Ishikawa (cell line): ENCODE results near the gene SETX.

Source experiments
- CEBPB ChIP-seq: IDR thresholded peaks from 2 replicates; pipeline ENCODE4 v1.6.1; 2012
- CREB1 ChIP-seq: IDR thresholded peaks from 2 replicates; pipeline ENCODE4 v1.6.1; 2012; ENCODE audit warnings: low read depth
- EGR1 ChIP-seq: IDR thresholded peaks from 2 replicates; pipeline ENCODE4 v1.6.1; 2012
- EP300 ChIP-seq: IDR thresholded peaks from 2 replicates; pipeline ENCODE4 v1.6.1; 2012; ENCODE audit warnings: borderline replicate concordance
- FOXM1 ChIP-seq: IDR thresholded peaks from 2 replicates; pipeline ENCODE4 v1.6.1; 2012; ENCODE audit warnings: low read depth, borderline replicate concordance
- MAX ChIP-seq: IDR thresholded peaks from 2 replicates; pipeline ENCODE4 v1.6.1; 2012
- NFIC ChIP-seq: IDR thresholded peaks from 2 replicates; pipeline ENCODE4 v1.6.1; 2012
- RAD21 ChIP-seq: IDR thresholded peaks from 2 replicates; pipeline ENCODE4 v1.6.1; 2012; ENCODE audit warnings: low read depth
- REST ChIP-seq: IDR thresholded peaks from 2 replicates; pipeline ENCODE4 v1.6.1; 2012; ENCODE audit warnings: low read depth, mild to moderate bottlenecking
- TAF1 ChIP-seq: IDR thresholded peaks from 2 replicates; pipeline ENCODE4 v1.6.1; 2012; ENCODE audit warnings: low read depth, mild to moderate bottlenecking
- TCF12 ChIP-seq: IDR thresholded peaks from 2 replicates; pipeline ENCODE4 v1.6.1; 2012; ENCODE audit warnings: low read depth
- TEAD4 ChIP-seq: IDR thresholded peaks from 2 replicates; pipeline ENCODE4 v1.6.1; 2012
- USF1 ChIP-seq: IDR thresholded peaks from 2 replicates; pipeline ENCODE4 v1.6.1; 2012
- YY1 ChIP-seq: IDR thresholded peaks from 2 replicates; pipeline ENCODE4 v1.6.1; 2012; ENCODE audit warnings: low read depth
- ZBTB7A ChIP-seq: IDR thresholded peaks from 2 replicates; pipeline ENCODE4 v1.6.1; 2012; ENCODE audit warnings: low read depth

Gene SETX

GRCh38 chr9:132365986-132366385 is 11.2 kb upstream of the SETX start:
- TF ChIP-seq CREB1 (no peak), TEAD4 (no peak), CEBPB (no peak), TAF1 (no peak), RAD21 (no peak), TCF12 (no peak), FOXM1 (no peak), USF1 (no peak), NFIC (no peak), EGR1 (no peak), REST (no peak), YY1 (no peak), EP300 (no peak), MAX (no peak), ZBTB7A (no peak)

- TF ChIP-seq ZBTB7A, result no peak
Measured at GRCh38 chr9:132364068-132364467, 9.3 kb upstream of the SETX start.

GRCh38 chr9:132357764-132358163 is 3.0 kb upstream of the SETX start:
- TF ChIP-seq NFIC, result no peak
- TF ChIP-seq RAD21, result no peak
- TF ChIP-seq TAF1, result no peak
- no peak for TF ChIP-seq CEBPB
- no peak for TF ChIP-seq FOXM1
- no peak for TF ChIP-seq TCF12
- TF ChIP-seq REST, result no peak

- TF ChIP-seq CREB1 (no peak), EP300 (no peak), ZBTB7A (no peak), CEBPB (no peak), NFIC (no peak), TAF1 (no peak), RAD21 (no peak), FOXM1 (no peak), USF1 (no peak)
Measured at GRCh38 chr9:132356324-132356924, 1.6 kb upstream of the SETX start.

GRCh38 chr9:132351404-132352045 is 3.3 kb downstream of the SETX start:
- no peak for TF ChIP-seq EGR1
- TF ChIP-seq TEAD4, result no peak
- no peak for TF ChIP-seq RAD21
- no peak for TF ChIP-seq ZBTB7A
- no peak for TF ChIP-seq USF1
- no peak for TF ChIP-seq TAF1
- TF ChIP-seq MAX, result no peak
- no peak for TF ChIP-seq EP300
- TF ChIP-seq REST, result no peak
- TF ChIP-seq FOXM1, result no peak
- TF ChIP-seq NFIC, result no peak
- no peak for TF ChIP-seq CREB1
- TF ChIP-seq YY1, result no peak
- no peak for TF ChIP-seq TCF12
- TF ChIP-seq CEBPB, result no peak
